K562 (cell line): ENCODE data around the gene GPR32. TPM values are rescaled to one million over a fixed set of nuclear protein-coding genes. Genes with fewer than 3 reads are reported as not detected.

Experiments
- ATAC-seq: fragments of 200-7000 bp; cut with Tn5 transposase; 3 replicates; pipeline ENCODE4 v1.9.1; 2020; ENCODE audit warnings: moderate library complexity
- BruUV-seq: library from RNA; stranded (reverse); fragments of 400-500 nt; replicated peaks from 2 replicates; lab custom pipeline; 2021; lab: Mats Ljungman, UMichigan
- CTCF ChIA-PET: fragments of 300-600 bp; formaldehyde crosslinking; extraction: SDS; loops from one replicate; lab custom pipeline; 2021; ENCODE audit warnings: low intra/inter-chr PET ratio; lab: Yijun Ruan, JAX
- POLR2A ChIA-PET: fragments of 300-600, 350-650 bp; sonication (Branson Sonifier 250); formaldehyde crosslinking; extraction: SDS; loops from one replicate; lab custom pipeline; 2021; ENCODE audit warnings: antibody characterized with exemption, inconsistent platforms; lab: Yijun Ruan, JAX
- DNase-seq, 4 experiments: peaks; one replicate each; pipeline versions ENCODE4 v3.0.0 to v3.0.0-alpha.2; 2011 to 2018; ENCODE audit warnings: low spot score in 3 of 4, mixed read lengths in 3 of 4; ENCODE audit errors: extremely low read depth in 1 of 4
- FAIRE-seq: peaks from 2 replicates; lab custom pipeline; 2011; peaks lifted over from hg19 to GRCh38; lab: Jason Lieb, UNC
- H2AFZ ChIP-seq: 2 replicates; pipeline ENCODE4 v1.6.0; 2011; ENCODE audit warnings: low read depth, low read length, control low read depth, inconsistent platforms
- H3K27ac ChIP-seq: fragments of 200-600 bp; 3 replicates; pipeline ENCODE4 v1.8.0; 2011; ENCODE audit warnings: low read depth, mild to moderate bottlenecking, control low read depth, inconsistent platforms, low read length, moderate library complexity, mixed read lengths; ENCODE audit errors: extremely low read depth
- H3K27me3 ChIP-seq, 2 experiments: fragments of 300-600 bp in 1 of 2; 2 replicates in 1 of 2; 3 replicates in 1 of 2; pipeline versions ENCODE4 v1.6.0 to v1.8.0; 2011; ENCODE audit warnings: inconsistent platforms in 2 of 2, low read length in 2 of 2, mild to moderate bottlenecking in 1 of 2, mixed read lengths in 1 of 2, moderate library complexity in 1 of 2; ENCODE audit not compliant: control insufficient read depth in 2 of 2, insufficient read depth in 2 of 2
- H3K36me3 ChIP-seq: fragments of 300-600 bp; 3 replicates; pipeline ENCODE4 v1.8.0; 2011; ENCODE audit warnings: mild to moderate bottlenecking, low read length, inconsistent platforms; ENCODE audit not compliant: control insufficient read depth, insufficient read depth
- H3K4me1 ChIP-seq, 2 experiments: fragments of 200-600 bp in 1 of 2; replicated peaks in 1 of 2; 2 replicates in 1 of 2; 3 replicates in 1 of 2; pipeline versions ENCODE4 v1.5.1 to v1.8.0; 2011; ENCODE audit warnings: inconsistent platforms in 2 of 2, low read length in 2 of 2, mild to moderate bottlenecking in 1 of 2, mixed read lengths in 1 of 2, moderate library complexity in 1 of 2; ENCODE audit not compliant: control insufficient read depth in 2 of 2, insufficient read depth in 2 of 2
- H3K4me2 ChIP-seq: 2 replicates; pipeline ENCODE4 v1.6.1; 2011; ENCODE audit warnings: low read length, control low read depth, inconsistent platforms, mixed read lengths; ENCODE audit not compliant: insufficient read depth
- H3K4me3 ChIP-seq: fragments of 200-600 bp; sonication (generic), shearing (Covaris generic); 2 replicates; pipeline ENCODE4 v1.5.1; 2016; ENCODE audit warnings: control low read depth, inconsistent platforms
- H3K79me2 ChIP-seq: fragments of 200-600 bp; 3 replicates; pipeline ENCODE4 v1.8.0; 2011; ENCODE audit warnings: low read length, inconsistent platforms; ENCODE audit not compliant: control insufficient read depth, insufficient read depth
- H3K9ac ChIP-seq, 2 experiments: 2 replicates each; pipeline versions ENCODE4 v1.6.0 to v1.6.1; 2011; ENCODE audit warnings: low read depth in 2 of 2, low read length in 2 of 2, control low read depth in 1 of 2, inconsistent platforms in 1 of 2, mild to moderate bottlenecking in 1 of 2, mixed read lengths in 1 of 2; ENCODE audit not compliant: insufficient read depth in 1 of 2
- H3K9me1 ChIP-seq: one replicate; pipeline ENCODE4 v1.6.0; 2011; ENCODE audit warnings: inconsistent platforms, mild to moderate bottlenecking, low read length, moderate library complexity; ENCODE audit not compliant: control insufficient read depth, insufficient read depth
- H3K9me3 ChIP-seq: replicated peaks from 2 replicates; pipeline ENCODE4 v1.5.1; 2011; ENCODE audit warnings: low read depth, low read length, inconsistent platforms; ENCODE audit not compliant: control insufficient read depth, insufficient read depth
- H4K20me1 ChIP-seq: replicated peaks from 2 replicates; pipeline ENCODE4 v1.6.1; 2011; ENCODE audit warnings: low read length, inconsistent platforms, mixed read lengths; ENCODE audit not compliant: control insufficient read depth, insufficient read depth
- BCLAF1 ChIP-seq, 2 experiments: fragments of 450-650 bp in 1 of 2; IDR thresholded peaks; 2 replicates each; pipeline ENCODE4 v1.6.1; 2011 to 2017; ENCODE audit warnings: low read depth in 2 of 2, antibody characterized with exemption in 1 of 2, borderline replicate concordance in 1 of 2, low read length in 1 of 2, mild to moderate bottlenecking in 1 of 2, mixed read lengths in 1 of 2; ENCODE audit not compliant: control insufficient read depth in 1 of 2
- BRF1 ChIP-seq: IDR thresholded peaks from 3 replicates; pipeline ENCODE4 v1.6.1; 2011; ENCODE audit warnings: borderline replicate concordance, mild to moderate bottlenecking; ENCODE audit not compliant: insufficient read length; ENCODE audit errors: extremely low read depth
- GTF2E2 ChIP-seq: fragments of 200-800 bp; sonication (Bioruptor generic); IDR thresholded peaks from 2 replicates; pipeline ENCODE4 v1.6.1; 2016; ENCODE audit warnings: missing genetic modification characterization, missing compliant biosample characterization
- IFI16 ChIP-seq: fragments of 250-450 bp; sonication (Bioruptor Pico); IDR thresholded peaks from 2 replicates; pipeline ENCODE4 v2.1.2; 2022; ENCODE audit warnings: mild to moderate bottlenecking, inconsistent platforms
- NRF1 ChIP-seq, 2 experiments: fragments of 450-650 bp; IDR thresholded peaks in 1 of 2; conservative IDR thresholded peaks in 1 of 2; 2 replicates each; pipeline ENCODE4 v1.6.1; 2014; ENCODE audit warnings: mild to moderate bottlenecking in 2 of 2
- POLR2AphosphoS5 ChIP-seq: IDR thresholded peaks from 2 replicates; pipeline ENCODE4 v1.6.1; 2011; ENCODE audit warnings: mild to moderate bottlenecking, low read depth, low read length, moderate library complexity; ENCODE audit not compliant: control insufficient read depth, insufficient read depth
- RREB1 ChIP-seq: fragments of 250-450 bp; sonication (Bioruptor Pico); IDR thresholded peaks from 2 replicates; pipeline ENCODE4 v1.4.0; 2020
- SRF ChIP-seq, 2 experiments: fragments of 250-450, 450-650 bp in 1 of 2; sonication (Bioruptor Pico) in 1 of 2; sonication (generic) in 1 of 2; formaldehyde crosslinking; IDR thresholded peaks; 2 replicates each; pipeline versions ENCODE4 v1.5.0 to v1.5.1; 2020 to 2022; ENCODE audit warnings: mild to moderate bottlenecking in 1 of 2, missing genetic modification reagents in 1 of 2
- ZNF263 ChIP-seq: sonication (generic); formaldehyde crosslinking; IDR thresholded peaks from 2 replicates; pipeline ENCODE4 v1.8.0; 2022; ENCODE audit warnings: mild to moderate bottlenecking, missing genetic modification reagents, borderline replicate concordance
- ZNF644 ChIP-seq: fragments of 200-800 bp; sonication (Bioruptor generic); IDR thresholded peaks from 2 replicates; pipeline ENCODE4 v1.6.1; 2016; ENCODE audit warnings: low read depth, missing genetic modification characterization, missing compliant biosample characterization
- WGBS: fragments of 100-300 bp; shearing (Covaris generic); methylation state at CpG from one replicate; pipeline ENCODE4 v1.1.6; 2016; ENCODE audit warnings: low coverage, mixed read lengths; ENCODE audit not compliant: insufficient coverage; ENCODE audit errors: missing lambda C conversion rate; 5-methylcytosine and 5-hydroxymethylcytosine counted together
- in situ Hi-C: fragments of 300-500 bp; cut with MboI; formaldehyde crosslinking; loops from 4 replicates; pipeline ENCODE4 v1.15.0; 2018; ENCODE audit warnings: inconsistent platforms, mixed read lengths
- intact Hi-C: fragments of 100-400 bp; cut with micrococcal nuclease; formaldehyde crosslinking; loops from 2 replicates; pipeline ENCODE4 v1.14.2; 2022
- polyA plus RNA-seq, 8 experiments: library from polyadenylated mRNA; depleted of rRNA in 4 of 8; stranded (reverse) in 5 of 8; unstranded in 3 of 8; fragments of >200 nt; fragmentation: Nextera tagmentation in 2 of 8; fragmentation: Illumina TruSeq in 1 of 8; extraction: Ambion mirVana in 2 of 8; extraction: Trizol in 1 of 8; gene quantifications; 2 replicates each; pipeline versions ENCODE4 v1.2.1 to v1.2.3, GENCODE V29; 2011 to 2014; ENCODE audit warnings: inconsistent platforms in 1 of 8, missing spikeins in 1 of 8
- total RNA-seq, 7 experiments: library from RNA; depleted of rRNA in 6 of 7; stranded (reverse); fragments of >200 nt in 6 of 7; fragmentation: Illumina TruSeq in 2 of 7; extraction: Trizol in 2 of 7; gene quantifications; 2 replicates each; pipeline versions ENCODE4 v1.2.1 to v1.2.3, GENCODE V29; 2011 to 2021; ENCODE audit warnings: low replicate concordance in 1 of 7

Gene GPR32
- total and polyA plus RNA-seq, 9 of the 15 experiments (the other 6 are each of a cell fraction or from before 2014, with no cell fraction given), result not detected

- peaks cover 17% of the 10 kb centered on the region for H3K79me2 ChIP-seq
- no peak overlapping the region for H3K4me3 ChIP-seq
- H3K27me3 ChIP-seq, result no peaks in the 10 kb centered on the region
- peaks cover 15% of the 10 kb centered on the region for H3K9me1 ChIP-seq
- FAIRE-seq (peak; percentile 51), ATAC-seq (peak; percentile 65), DNase-seq (peak in 3 of 4 experiments; percentile 41 to 61 (median 54))
- WGBS, result 52% methylated on average over 8 of the region's 9 CpGs
- intact Hi-C loops (no loop called here), in situ Hi-C loops (no loop called here)
- ChIA-PET POLR2A (interaction anchor here (0.6 to 3.7 kb wide), 25 partner anchors 8 to 467 kb away, joined by 3 to 58 read pairs (median 3); partner anchors contain the start of genes KCNC3 and KLK3), CTCF (no interaction called here)
- peaks cover 56% of the 10 kb centered on the region for H3K36me3 ChIP-seq
- no peak overlapping the region for H2AFZ ChIP-seq
- no peak overlapping the region for H3K4me2 ChIP-seq
- H3K9ac ChIP-seq, result 0 out of 4 replicates have a peak overlapping the region, but pooled peaks of 1 of the 2 experiments have one; percentile 76
- H3K4me1 ChIP-seq, result peaks cover 9 to 67% of the 10 kb centered on the region in 2 experiments; a peak in 4 of 5 replicates
- BruUV-seq, result no TSS peak
- no peaks in the 10 kb centered on the region for H3K9me3 ChIP-seq
- H3K27ac ChIP-seq, result no peak overlapping the region
- H4K20me1 ChIP-seq, result peaks cover 46% of the 10 kb centered on the region
- TF ChIP-seq POLR2AphosphoS5 (0 out of 2 replicates have a peak, but pooled peaks have one; percentile 74), ZNF644 (no peak), RREB1 (CRISPR knock-in tag) (peak; percentile 62; the same call in 1 of the 2 replicates), BRF1 (no peak), ZNF263 (CRISPR knock-in tag) (0 out of 2 replicates have a peak, but pooled peaks have one; percentile 37), BCLAF1 (IDR thresholded peaks at IDR 0.05; ENCODE audit: borderline replicate concordance in 1 of 2, control insufficient read depth in 1 of 2, low read depth in 2 of 2, low read length in 1 of 2) (0 out of 4 replicates have a peak, but pooled peaks of 1 of the 2 experiments have one; percentile 53), SRF (CRISPR knock-in tag; IDR thresholded peaks at IDR 0.05) (peak in 1 of 2 experiments; percentile 61; a peak in 3 of 4 replicates), NRF1 (conservative IDR thresholded peaks at IDR 0.05 in 1 of 2, IDR thresholded peaks at IDR 0.05 in 1 of 2) (no peak), IFI16 (no peak), GTF2E2 (no peak)
Measured at GRCh38 chr19:50796128-50796633, 25.9 kb downstream of the GPR32 start.
